PC-3 (cell line): ENCODE measurements around the gene PLXNB1. TPM values are rescaled to one million over a fixed set of nuclear protein-coding genes. Genes with fewer than 3 reads are reported as not detected.

Experiments
- ATAC-seq: fragments of 200-7000 bp; cut with Tn5 transposase; 2 replicates; pipeline ENCODE4 v1.9.1; 2020; ENCODE audit warnings: mild to moderate bottlenecking, moderate library complexity
- BruUV-seq: library from RNA; stranded (reverse); fragments of 400-500 nt; replicated peaks from 2 replicates; lab custom pipeline; 2021; lab: Mats Ljungman, UMichigan
- CTCF ChIA-PET: fragments of 300-600 bp; sonication (Branson Sonifier 250); formaldehyde crosslinking; loops from one replicate; lab custom pipeline; 2022; ENCODE audit warnings: antibody characterized with exemption; lab: Charles Lee
- POLR2A ChIA-PET: fragments of 300-600 bp; sonication (Branson Sonifier 250); formaldehyde crosslinking; loops from one replicate; lab custom pipeline; 2022; ENCODE audit warnings: antibody characterized with exemption; ENCODE audit not compliant: unreplicated experiment; lab: Charles Lee
- DNase-seq: peaks from one replicate; pipeline ENCODE4 v3.0.0-alpha.2; 2015
- H2AFZ ChIP-seq: fragments of 300-600 bp; sonication (generic); 2 replicates; pipeline ENCODE4 v1.6.0; 2016; ENCODE audit warnings: antibody characterized with exemption, low read length
- H3F3A ChIP-seq: fragments of 300-600 bp; sonication (generic); one replicate; pipeline ENCODE4 v1.6.0; 2017; ENCODE audit warnings: antibody characterized with exemption, low read length, control low read depth, mild to moderate bottlenecking; ENCODE audit not compliant: unreplicated experiment
- H3K27ac ChIP-seq: fragments of 300-600 bp; sonication (generic); 2 replicates; pipeline ENCODE4 v1.5.1; 2016; ENCODE audit warnings: mild to moderate bottlenecking, low read length
- H3K27me3 ChIP-seq: fragments of 300-600 bp; sonication (generic); 2 replicates; pipeline ENCODE4 v1.6.1; 2016; ENCODE audit warnings: low read length, mixed read lengths
- H3K36me3 ChIP-seq: fragments of 300-600 bp; sonication (generic); 2 replicates; pipeline ENCODE4 v1.6.1; 2016; ENCODE audit warnings: low read depth, mixed run types, low read length, mixed read lengths
- H3K4me1 ChIP-seq: fragments of 300-600 bp; sonication (generic); 2 replicates; pipeline ENCODE4 v1.5.1; 2016; ENCODE audit warnings: low read length; ENCODE audit not compliant: insufficient read depth
- H3K4me2 ChIP-seq: fragments of 300-600 bp; sonication (generic); 2 replicates; pipeline ENCODE4 v1.6.0; 2016; ENCODE audit warnings: low read length
- H3K4me3 ChIP-seq: fragments of 300-600 bp; sonication (generic); 2 replicates; pipeline ENCODE4 v1.5.1; 2016; ENCODE audit warnings: mild to moderate bottlenecking, low read length, mixed read lengths
- H3K79me2 ChIP-seq: fragments of 300-600 bp; sonication (generic); 2 replicates; pipeline ENCODE4 v1.6.1; 2017; ENCODE audit warnings: low read length, mixed read lengths
- H3K9ac ChIP-seq: fragments of 300-600 bp; sonication (generic); 2 replicates; pipeline ENCODE4 v1.6.0; 2016; ENCODE audit warnings: mild to moderate bottlenecking, low read length
- H3K9me2 ChIP-seq: fragments of 300-600 bp; sonication (generic); replicated peaks from 2 replicates; pipeline ENCODE4 v1.6.1; 2016; ENCODE audit warnings: mixed run types, low read length, mixed read lengths
- H3K9me3 ChIP-seq: fragments of 300-600 bp; sonication (generic); 2 replicates; pipeline ENCODE4 v1.6.1; 2016; ENCODE audit warnings: low read length, mixed read lengths
- H4K20me1 ChIP-seq: fragments of 300-600 bp; sonication (generic); 2 replicates; pipeline ENCODE4 v1.6.1; 2016; ENCODE audit warnings: low read length, mixed read lengths
- CTCF ChIP-seq: fragments of 300-600 bp; sonication (generic); conservative IDR thresholded peaks from 2 replicates; pipeline ENCODE4 v1.5.1; 2017; ENCODE audit warnings: antibody characterized with exemption, low read depth, mild to moderate bottlenecking, low read length
- EZH2 ChIP-seq: fragments of 300-600 bp; sonication (generic); IDR thresholded peaks from one replicate; pipeline ENCODE4 v1.6.1; 2017; ENCODE audit warnings: antibody characterized with exemption, mild to moderate bottlenecking, low read length; ENCODE audit not compliant: unreplicated experiment
- EZH2phosphoT487 ChIP-seq: fragments of 300-600 bp; sonication (generic); IDR thresholded peaks from 2 replicates; pipeline ENCODE4 v1.6.1; 2018; ENCODE audit warnings: mild to moderate bottlenecking, antibody characterized with exemption, low read length, borderline replicate concordance
- intact Hi-C: fragments of 100-400 bp; cut with micrococcal nuclease; formaldehyde crosslinking; loops from 2 replicates; pipeline ENCODE4 v1.9.0; 2023
- total RNA-seq: library from RNA; depleted of rRNA; stranded (reverse); fragments of >200 nt; gene quantifications from 2 replicates; pipeline ENCODE4 v1.2.3, GENCODE V29; 2014

PLXNB1 gene
- total RNA-seq, 1 experiment from 2014 or later = 35.4 TPM

GRCh38 chr3:48405343-48405881, 24.5 kb downstream of the PLXNB1 start:
- CTCF ChIA-PET = no interaction called here
- H3K79me2 ChIP-seq = no peaks in the 10 kb centered on the region

GRCh38 chr3:48404440-48405342, 25.2 kb downstream of the PLXNB1 start:
- BruUV-seq = no TSS peak
- H3K36me3 ChIP-seq = no peaks in the 10 kb centered on the region
- H3K9ac ChIP-seq = no peak overlapping the region
- H3K4me3 ChIP-seq = no peak overlapping the region
- no peaks in the 10 kb centered on the region for H3K9me2 ChIP-seq
- no peaks in the 10 kb centered on the region for H3K79me2 ChIP-seq
- H2AFZ ChIP-seq = no peak overlapping the region
- H4K20me1 ChIP-seq = no peaks in the 10 kb centered on the region
- ATAC-seq (no peak), DNase-seq (no peak)
- no peaks in the 10 kb centered on the region for H3K27me3 ChIP-seq
- ChIA-PET CTCF (interaction anchor here (1.8 kb wide), 1 partner anchor 31 kb away, joined by 6 read pairs; no protein-coding TSS in a partner anchor), POLR2A (no interaction called here)
- H3F3A ChIP-seq = no peaks in the 10 kb centered on the region
- intact Hi-C loops = no loop called here
- H3K4me1 ChIP-seq = peaks cover 11% of the 10 kb centered on the region; the same call in 1 of the 2 replicates
- no peaks in the 10 kb centered on the region for H3K9me3 ChIP-seq
- no peak overlapping the region for H3K27ac ChIP-seq
- TF ChIP-seq EZH2 (no peak), CTCF (no peak), EZH2phosphoT487 (no peak)
- no peak overlapping the region for H3K4me2 ChIP-seq

More at GRCh38 chr3:48405343-48405881, 24.5 kb downstream of the PLXNB1 start:
- H3K4me1 ChIP-seq = peaks cover 11% of the 10 kb centered on the region; the same call in 1 of the 2 replicates
- ATAC-seq = no peak
- H3K9me2 ChIP-seq = no peaks in the 10 kb centered on the region
- H2AFZ ChIP-seq = no peak overlapping the region
- no peak overlapping the region for H3K4me2 ChIP-seq
- POLR2A ChIA-PET = no interaction called here
- H3K27ac ChIP-seq = no peak overlapping the region
- H4K20me1 ChIP-seq = no peaks in the 10 kb centered on the region
- no peaks in the 10 kb centered on the region for H3K36me3 ChIP-seq
- TF ChIP-seq EZH2phosphoT487 (no peak), EZH2 (no peak)
- no peaks in the 10 kb centered on the region for H3K27me3 ChIP-seq
- no TSS peak for BruUV-seq
- intact Hi-C loops = no loop called here
- no peak for DNase-seq
- H3F3A ChIP-seq = no peaks in the 10 kb centered on the region
- no peak overlapping the region for H3K9ac ChIP-seq
- H3K9me3 ChIP-seq = no peaks in the 10 kb centered on the region
- no peak overlapping the region for H3K4me3 ChIP-seq

- Histone ChIP-seq H3K4me1 (peaks cover 11% of the 10 kb centered on the region; the same call in 1 of the 2 replicates), H3K9me3 (no peaks in the 10 kb centered on the region), H3K9me2 (no peaks in the 10 kb centered on the region), H3K4me3 (no peak overlapping the region), H3K4me2 (no peak overlapping the region), H3K27ac (no peak overlapping the region), H3K27me3 (no peaks in the 10 kb centered on the region), H4K20me1 (no peaks in the 10 kb centered on the region), H3K79me2 (no peaks in the 10 kb centered on the region), H3K9ac (no peak overlapping the region), H2AFZ (no peak overlapping the region), H3F3A (no peaks in the 10 kb centered on the region), H3K36me3 (no peaks in the 10 kb centered on the region)
- ATAC-seq (no peak), DNase-seq (no peak)
- intact Hi-C loops = no loop called here
- CTCF ChIA-PET = interaction anchor here (1.8 kb wide), 1 partner anchor 32 kb away, joined by 6 read pairs; no protein-coding TSS in a partner anchor
- POLR2A ChIA-PET = no interaction called here
- no peak for TF ChIP-seq EZH2
- TF ChIP-seq CTCF = no peak
- TF ChIP-seq EZH2phosphoT487 = no peak
- no TSS peak for BruUV-seq
Observed at GRCh38 chr3:48403533-48404439, 26.1 kb downstream of the PLXNB1 start.
